GM12878 (cell line): ENCODE results near the gene EXOSC2. TPM values are rescaled to one million over a fixed set of nuclear protein-coding genes. Genes with fewer than 3 reads are reported as not detected.

Source experiments
- ATAC-seq: fragments of 200-7000 bp; cut with Tn5 transposase; 3 replicates; pipeline ENCODE4 v1.9.1; 2020; ENCODE audit warnings: mild to moderate bottlenecking, moderate library complexity
- BruUV-seq: library from RNA; stranded (reverse); fragments of 400-500 nt; replicated peaks from 2 replicates; lab custom pipeline; 2021; lab: Mats Ljungman, UMichigan
- CTCF ChIA-PET: fragments of 300-600 bp; sonication (Branson Sonifier 250); formaldehyde crosslinking; extraction: SDS; loops from one replicate; lab custom pipeline; 2021; ENCODE audit warnings: inconsistent platforms; lab: Yijun Ruan, JAX
- POLR2A ChIA-PET: fragments of 350-600 bp; formaldehyde crosslinking; extraction: SDS; loops from one replicate; lab custom pipeline; 2021; ENCODE audit warnings: inconsistent platforms; lab: Charles Lee
- RAD21 ChIA-PET: fragments of 300-600 bp; sonication (Branson Sonifier 250); formaldehyde crosslinking; loops from one replicate; lab custom pipeline; 2023; ENCODE audit warnings: antibody characterized with exemption; ENCODE audit not compliant: unreplicated experiment; lab: Charles Lee
- SMC1A ChIA-PET: fragments of 300-600 bp; sonication (Branson Sonifier 250); formaldehyde crosslinking; loops from one replicate; lab custom pipeline; 2023; ENCODE audit not compliant: unreplicated experiment, uncharacterized antibody; lab: Charles Lee
- DNase-seq: peaks from one replicate; pipeline ENCODE4 v3.0.0-alpha.2; 2011; ENCODE audit warnings: low read depth, low spot score
- FAIRE-seq: peaks from 3 replicates; lab custom pipeline; 2011; peaks lifted over from hg19 to GRCh38; lab: Jason Lieb, UNC
- H2AFZ ChIP-seq: 2 replicates; pipeline ENCODE4 v1.6.0; 2011; ENCODE audit warnings: low read depth, low read length, control low read depth; ENCODE audit not compliant: control insufficient read depth
- H3K27ac ChIP-seq: 2 replicates; pipeline ENCODE4 v1.5.1; 2011; ENCODE audit warnings: control low read depth; ENCODE audit not compliant: control insufficient read depth, insufficient read depth
- H3K27me3 ChIP-seq, 2 experiments: replicated peaks in 1 of 2; 2 replicates each; pipeline versions ENCODE4 v1.6.0 to v1.6.1; 2011; ENCODE audit warnings: low read length in 1 of 2; ENCODE audit not compliant: control insufficient read depth in 2 of 2, insufficient read depth in 2 of 2
- H3K36me3 ChIP-seq, 2 experiments: 2 replicates each; pipeline ENCODE4 v1.5.1; 2011; ENCODE audit warnings: low read length in 1 of 2; ENCODE audit not compliant: control insufficient read depth in 2 of 2, insufficient read depth in 2 of 2
- H3K4me1 ChIP-seq: 2 replicates; pipeline ENCODE4 v1.6.1; 2011; ENCODE audit warnings: mild to moderate bottlenecking, low read length, moderate library complexity, mixed read lengths; ENCODE audit not compliant: control insufficient read depth, insufficient read depth
- H3K4me2 ChIP-seq: 2 replicates; pipeline ENCODE4 v1.6.0; 2011; ENCODE audit warnings: control low read depth; ENCODE audit not compliant: control insufficient read depth, insufficient read depth
- H3K4me3 ChIP-seq: fragments of 200-600 bp; sonication (generic); 2 replicates; pipeline ENCODE4 v1.5.1; 2016
- H3K79me2 ChIP-seq: 2 replicates; pipeline ENCODE4 v1.6.0; 2011; ENCODE audit warnings: low read length; ENCODE audit not compliant: control insufficient read depth, insufficient read depth
- H3K9ac ChIP-seq: 2 replicates; pipeline ENCODE4 v1.8.0; 2011; ENCODE audit warnings: low read length, control low read depth, mixed read lengths; ENCODE audit not compliant: control insufficient read depth, insufficient read depth
- H3K9me3 ChIP-seq: replicated peaks from 3 replicates; pipeline ENCODE4 v1.5.1; 2011; ENCODE audit warnings: mild to moderate bottlenecking, low read length; ENCODE audit not compliant: control insufficient read depth, insufficient read depth
- H4K20me1 ChIP-seq: 2 replicates; pipeline ENCODE4 v1.6.0; 2011; ENCODE audit not compliant: control insufficient read depth, insufficient read depth
- CEBPZ ChIP-seq: fragments of 150-350 bp; IDR thresholded peaks from 2 replicates; pipeline ENCODE4 v1.6.1; 2016; ENCODE audit warnings: low read depth, low read length
- E2F8 ChIP-seq: fragments of 450-650 bp; IDR thresholded peaks from 2 replicates; pipeline ENCODE4 v1.6.1; 2018; ENCODE audit warnings: mild to moderate bottlenecking, low read depth, moderate library complexity; ENCODE audit not compliant: partially characterized antibody
- MLLT1 ChIP-seq: fragments of 450-650 bp; IDR thresholded peaks from 2 replicates; pipeline ENCODE4 v1.6.1; 2016; ENCODE audit warnings: mild to moderate bottlenecking
- NFXL1 ChIP-seq: fragments of 450-650 bp; IDR thresholded peaks from 2 replicates; pipeline ENCODE4 v1.6.1; 2017; ENCODE audit warnings: antibody characterized with exemption, mild to moderate bottlenecking, borderline replicate concordance
- NRF1 ChIP-seq: conservative IDR thresholded peaks from 2 replicates; pipeline ENCODE4 v1.6.1; 2011; ENCODE audit warnings: mild to moderate bottlenecking, low read depth, low read length, improper control_type of control experiment
- RBBP5 ChIP-seq: fragments of 200-600 bp; sonication (generic); conservative IDR thresholded peaks from 2 replicates; pipeline ENCODE4 v1.6.1; 2016
- STAT1 ChIP-seq: fragments of 450-650 bp; conservative IDR thresholded peaks from 2 replicates; pipeline ENCODE4 v1.6.1; 2014; ENCODE audit warnings: antibody characterized with exemption, mild to moderate bottlenecking
- WRNIP1 ChIP-seq: IDR thresholded peaks from 2 replicates; pipeline ENCODE4 v1.6.1; 2011; ENCODE audit warnings: low read depth, low read length, improper control_type of control experiment, borderline replicate concordance
- ZBTB33 ChIP-seq: fragments of 450-650 bp; IDR thresholded peaks from 2 replicates; pipeline ENCODE4 v1.6.1; 2017; ENCODE audit warnings: mild to moderate bottlenecking
- ZNF24 ChIP-seq: fragments of 450-650 bp; IDR thresholded peaks from 2 replicates; pipeline ENCODE4 v1.6.1; 2017; ENCODE audit warnings: antibody characterized with exemption, mild to moderate bottlenecking
- whole genome bisulfite sequencing: methylation state at CpG from one replicate; pipeline ENCODE4 v1.1.6; 2016; ENCODE audit warnings: low lambda C conversion rate; ENCODE audit not compliant: insufficient replicate concordance, insufficient coverage; ENCODE audit errors: missing lambda C conversion rate; 5-methylcytosine and 5-hydroxymethylcytosine counted together
- in situ Hi-C: fragments of 300-500 bp; cut with MboI; formaldehyde crosslinking; loops from 9 replicates; pipeline ENCODE4 v1.14.3; 2018; ENCODE audit warnings: mixed read lengths
- intact Hi-C: fragments of 100-400 bp; cut with micrococcal nuclease; formaldehyde crosslinking; loops from one replicate; pipeline ENCODE4 v1.14.2; 2022; ENCODE audit not compliant: unreplicated experiment
- polyA plus RNA-seq, 11 experiments: library from polyadenylated mRNA; depleted of rRNA in 4 of 11; unstranded in 6 of 11; stranded (reverse) in 5 of 11; fragments of >200 nt; fragmentation: Nextera tagmentation in 4 of 11; fragmentation: Illumina TruSeq in 1 of 11; extraction: Ambion mirVana in 4 of 11; extraction: Trizol in 1 of 11; gene quantifications; 1 replicate in 1 of 11; 2 replicates in 10 of 11; pipeline versions ENCODE4 v1.2.1 to v1.2.3, GENCODE V29; 2011 to 2016; ENCODE audit warnings: inconsistent platforms in 2 of 11, missing spikeins in 2 of 11, low read depth in 1 of 11
- total RNA-seq, 4 experiments: library from RNA; depleted of rRNA in 3 of 4; stranded (reverse); fragments of >200 nt in 3 of 4; fragmentation: Illumina TruSeq in 1 of 4; extraction: Trizol in 1 of 4; gene quantifications; 2 replicates each; pipeline versions ENCODE4 v1.2.1 to v1.2.3, GENCODE V29; 2013 to 2021

The EXOSC2 gene
- total and polyA plus RNA-seq, 10 of the 15 experiments (the other 5 are each of a cell fraction or from before 2014, with no cell fraction given): 26.3 to 55.0 (median 48.0) TPM

GRCh38 chr9:130658893-130659698 is 34.5 kb upstream of the EXOSC2 start (continued):
- no peak for TF ChIP-seq WRNIP1

GRCh38 chr9:130659699-130660248 is 33.8 kb upstream of the EXOSC2 start:
- CTCF ChIA-PET: no interaction called here
- Histone ChIP-seq H3K79me2 (no peaks in the 10 kb centered on the region), H3K4me1 (no peaks in the 10 kb centered on the region), H3K9me3 (no peaks in the 10 kb centered on the region), H3K27ac (no peak overlapping the region), H3K36me3 (no peaks in the 10 kb centered on the region), H2AFZ (no peak overlapping the region), H4K20me1 (no peaks in the 10 kb centered on the region), H3K27me3 (peaks cover 14 to 24% of the 10 kb centered on the region in 2 experiments), H3K4me3 (no peak overlapping the region), H3K4me2 (no peak overlapping the region), H3K9ac (no peak overlapping the region)
- FAIRE-seq (no peak), DNase-seq (no peak), ATAC-seq (no peak)
- POLR2A ChIA-PET: no interaction called here
- RAD21 ChIA-PET: no interaction called here
- intact Hi-C loops (no loop called here), in situ Hi-C loops (no loop called here)
- no TSS peak for BruUV-seq
- SMC1A ChIA-PET: no interaction called here
- WGBS: 58% methylated on average over 20 of the region's 58 CpGs
- TF ChIP-seq ZNF24: no peak
- no peak for TF ChIP-seq E2F8
- TF ChIP-seq STAT1: no peak
- TF ChIP-seq RBBP5: no peak
- no peak for TF ChIP-seq MLLT1
- TF ChIP-seq ZBTB33: no peak
- TF ChIP-seq CEBPZ: no peak
- TF ChIP-seq NFXL1: no peak
- TF ChIP-seq NRF1: no peak
